Measurements from ENCODE around the gene EFCAB6. TPM values are rescaled to one million over a fixed set of nuclear protein-coding genes. Genes with fewer than 3 reads are reported as not detected.

Gene EFCAB6
- total and polyA plus RNA-seq, 7 donors, result 0.07 to 0.84 (median 0.50) TPM

DNA sequence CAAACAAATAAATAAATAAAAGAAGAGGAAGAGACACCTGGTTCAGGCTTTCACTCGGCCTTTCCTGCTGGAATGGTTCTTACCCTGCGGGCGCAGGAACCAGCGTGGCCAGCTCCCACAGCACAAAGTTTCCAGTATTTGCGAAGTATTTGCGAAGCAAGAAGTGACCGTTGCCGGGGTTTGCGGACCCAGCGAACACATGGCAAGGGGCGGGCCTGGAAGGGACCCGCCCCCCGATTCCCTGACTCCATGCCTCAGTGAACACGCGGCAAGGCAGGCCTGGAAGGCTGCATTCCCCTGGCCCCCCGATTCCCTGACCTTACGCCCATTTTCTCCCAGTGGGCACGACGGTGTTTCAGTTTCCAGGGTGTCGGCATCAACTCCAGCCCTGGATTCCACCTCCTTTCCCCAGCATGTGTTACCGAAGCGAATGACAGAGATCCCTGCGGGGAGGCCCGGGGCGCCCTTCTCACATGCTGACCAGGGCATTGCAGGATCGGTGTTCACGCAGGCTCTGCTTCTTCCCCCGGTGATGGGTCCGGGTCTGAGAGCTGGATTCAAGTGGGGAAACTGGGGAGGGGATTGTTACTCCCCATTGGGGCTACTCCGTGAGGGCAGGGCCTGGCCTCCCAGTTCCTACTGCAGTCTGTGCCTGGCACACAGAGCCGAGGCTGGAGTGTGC is 297.5 kb downstream of the EFCAB6 start:
- peaks cover 0 to 4% (median 0%) of the 10 kb centered on the region in 3 donors for H3K27me3 ChIP-seq (ENCODE audit: insufficient read depth in 3 of 3, low read length in 2 of 3)
- DNase-seq, result no peak
- 77 to 79% (median 77%) methylated on average over 31 of the region's 31 CpGs for WGBS, 3 donors

GRCh38 chr22:43512279-43512678 is 299.8 kb downstream of the EFCAB6 start:
- DNase-seq (no peak), ATAC-seq (no peak)
- Histone ChIP-seq H3K27ac (no peak overlapping the region), H3K27me3 (ENCODE audit: insufficient read depth in 3 of 3, low read length in 2 of 3) (peaks cover 0 to 4% (median 0%) of the 10 kb centered on the region in 3 donors), H3K4me3 (no peak overlapping the region), H3K36me3 (ENCODE audit: insufficient read depth in 1 of 2, low read depth in 1 of 2) (no peaks in the 10 kb centered on the region), H3K4me1 (no peaks in the 10 kb centered on the region), H3K9me3 (no peaks in the 10 kb centered on the region)
- intact Hi-C loops (cut with DNase I), result no loop called here
- no peak for TF ChIP-seq CTCF (IDR thresholded peaks at IDR 0.05)
- WGBS, 3 donors, result 76 to 86% (median 78%) methylated on average over 8 of the region's 8 CpGs

More for the DNA sequence above, 297.5 kb downstream of the EFCAB6 start:
- Histone ChIP-seq H3K4me3 (no peak overlapping the region), H3K27ac (no peak overlapping the region), H3K4me1 (no peaks in the 10 kb centered on the region), H3K9me3 (no peaks in the 10 kb centered on the region), H3K36me3 (ENCODE audit: insufficient read depth in 1 of 2, low read depth in 1 of 2) (no peaks in the 10 kb centered on the region)
- intact Hi-C loops (cut with DNase I), result no loop called here
- no peak for TF ChIP-seq CTCF (IDR thresholded peaks at IDR 0.05)
- ATAC-seq, result no peak

DNA sequence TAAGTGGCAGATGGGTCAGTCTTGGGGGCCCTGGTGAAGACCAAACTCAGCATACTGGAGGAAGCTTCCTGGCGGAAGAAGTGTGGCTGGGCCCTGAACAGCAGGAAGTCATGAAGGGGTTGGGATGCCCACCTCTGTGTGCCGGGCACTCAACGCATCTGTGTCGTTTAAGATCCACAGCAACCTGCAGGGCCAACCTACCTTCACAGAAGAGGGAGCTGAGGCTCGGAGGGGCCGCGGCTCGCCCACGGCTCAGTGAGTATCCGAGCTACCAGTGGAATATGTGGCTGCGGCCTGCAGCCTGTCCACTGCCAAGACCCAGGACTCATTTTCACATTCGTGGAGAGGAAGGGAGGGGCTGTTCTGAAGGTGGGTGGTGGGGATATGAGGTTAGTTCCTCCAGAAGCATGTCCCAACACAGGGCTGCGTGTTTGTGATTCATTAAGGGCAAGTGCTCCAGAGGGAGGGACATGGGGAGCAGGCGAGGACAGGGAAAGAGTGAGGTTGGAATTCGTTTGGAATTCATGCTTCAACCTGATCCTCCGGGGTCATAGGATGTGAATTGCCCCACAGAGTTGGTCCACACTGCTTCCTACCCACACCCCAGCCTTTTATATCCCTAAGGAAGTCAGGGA is 300.7 kb downstream of the EFCAB6 start:
- DNase-seq (no peak), ATAC-seq (no peak)
- 76 to 82% (median 82%) methylated on average over 16 of the region's 16 CpGs for WGBS, 3 donors
- TF ChIP-seq CTCF (IDR thresholded peaks at IDR 0.05), result no peak
- peaks cover 0 to 4% (median 0%) of the 10 kb centered on the region in 3 donors for H3K27me3 ChIP-seq (ENCODE audit: insufficient read depth in 3 of 3, low read length in 2 of 3)
- intact Hi-C loops (cut with DNase I), result no loop called here
- H3K27ac ChIP-seq, result no peak overlapping the region
- no peak overlapping the region for H3K4me3 ChIP-seq
- H3K36me3 ChIP-seq (ENCODE audit: insufficient read depth in 1 of 2, low read depth in 1 of 2), result no peaks in the 10 kb centered on the region
- H3K9me3 ChIP-seq, result no peaks in the 10 kb centered on the region
- H3K4me1 ChIP-seq, result no peaks in the 10 kb centered on the region

DNA sequence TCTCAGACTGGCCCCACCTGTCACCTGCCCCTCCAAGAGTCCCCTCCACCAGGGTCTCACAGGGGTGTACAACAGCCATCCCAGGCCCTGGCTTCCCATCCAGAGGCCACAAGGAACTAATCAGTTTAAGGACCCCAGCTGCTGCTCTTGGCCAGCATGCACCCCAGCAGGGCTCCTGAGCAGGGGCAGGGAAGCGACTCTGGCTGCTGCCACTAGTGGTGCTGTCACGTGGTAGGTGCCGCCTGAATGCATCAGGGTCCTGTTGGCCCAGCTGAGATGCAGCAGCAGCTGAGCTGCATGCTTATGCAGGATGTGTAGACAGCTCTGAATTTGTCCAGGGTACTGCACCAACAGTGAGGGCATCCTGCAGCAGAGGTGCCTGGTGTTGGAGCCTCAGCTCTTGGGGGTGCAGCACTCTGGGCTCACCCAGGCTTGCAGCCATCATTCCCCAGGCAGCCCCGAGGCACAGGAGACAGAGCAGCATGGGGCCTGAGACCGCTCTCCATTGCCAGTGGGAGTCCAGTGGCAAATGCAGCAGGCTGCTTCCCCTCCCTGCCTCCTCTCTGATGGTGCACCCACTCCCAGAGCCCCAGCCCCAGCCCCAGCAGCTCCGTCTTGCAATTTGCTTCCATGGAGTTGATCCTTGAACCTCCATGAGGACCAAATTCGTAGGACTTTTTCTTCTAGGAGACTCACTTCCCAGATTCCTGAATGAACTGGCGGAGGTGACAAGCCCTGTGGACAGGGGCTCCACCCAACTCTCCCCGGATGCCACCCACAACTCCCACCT is 301.6 kb downstream of the EFCAB6 start:
- intact Hi-C loops (cut with DNase I), result no loop called here
- ATAC-seq (no peak), DNase-seq (no peak)
- Histone ChIP-seq H3K36me3 (ENCODE audit: insufficient read depth in 1 of 2, low read depth in 1 of 2) (no peaks in the 10 kb centered on the region), H3K9me3 (no peaks in the 10 kb centered on the region), H3K4me3 (no peak overlapping the region), H3K4me1 (no peaks in the 10 kb centered on the region), H3K27ac (no peak overlapping the region), H3K27me3 (ENCODE audit: insufficient read depth in 3 of 3, low read length in 2 of 3) (no peaks in the 10 kb centered on the region)
- 61 to 83% (median 69%) methylated on average over 9 of the region's 9 CpGs for WGBS, 3 donors
- TF ChIP-seq CTCF (IDR thresholded peaks at IDR 0.05), result no peak

Data from psoas muscle (tissue), 8 donors.